ENCODE measurements around the gene ADARB2.

Gene ADARB2

GRCh38 chr10:1292611-1293031 lies 444.7 kb downstream of the ADARB2 start:
- Mint-ChIP-seq H3K9me3 (no peaks in the 10 kb centered on the region), H3K4me1 (peaks cover 10% of the 10 kb centered on the region), H3K36me3 (no peaks in the 10 kb centered on the region), H3K27ac (no peak overlapping the region), H3K4me3 (no peak overlapping the region), H3K27me3 (peaks cover 11% of the 10 kb centered on the region)
- DNase-seq (ENCODE audit: low spot score in 2 of 2): no peak
- ATAC-seq (ENCODE audit: low read depth): no peak

GRCh38 chr10:1291178-1292090 lies 445.9 kb downstream of the ADARB2 start:
- peaks cover 10% of the 10 kb centered on the region for H3K27me3 Mint-ChIP-seq
- peaks cover 10% of the 10 kb centered on the region for H3K4me1 Mint-ChIP-seq
- H3K4me3 Mint-ChIP-seq: no peak overlapping the region
- ATAC-seq (ENCODE audit: low read depth) (no peak), DNase-seq (ENCODE audit: low spot score in 2 of 2) (no peak)
- no peak overlapping the region for H3K27ac Mint-ChIP-seq
- no peaks in the 10 kb centered on the region for H3K9me3 Mint-ChIP-seq
- H3K36me3 Mint-ChIP-seq: no peaks in the 10 kb centered on the region

GRCh38 chr10:1290071-1290471 lies 447.3 kb downstream of the ADARB2 start:
- Mint-ChIP-seq H3K4me1 (peaks cover 10% of the 10 kb centered on the region), H3K4me3 (no peak overlapping the region), H3K27ac (no peak overlapping the region), H3K27me3 (peaks cover 10% of the 10 kb centered on the region), H3K36me3 (no peaks in the 10 kb centered on the region), H3K9me3 (no peaks in the 10 kb centered on the region)
- DNase-seq (ENCODE audit: low spot score in 2 of 2) (no peak), ATAC-seq (ENCODE audit: low read depth) (no peak)

GRCh38 chr10:1289591-1289990 lies 447.7 kb downstream of the ADARB2 start:
- ATAC-seq (ENCODE audit: low read depth) (no peak), DNase-seq (ENCODE audit: low spot score in 2 of 2) (no peak)
- H3K4me3 Mint-ChIP-seq: no peak overlapping the region
- peaks cover 10% of the 10 kb centered on the region for H3K4me1 Mint-ChIP-seq
- no peaks in the 10 kb centered on the region for H3K9me3 Mint-ChIP-seq
- no peaks in the 10 kb centered on the region for H3K36me3 Mint-ChIP-seq
- H3K27me3 Mint-ChIP-seq: peaks cover 7% of the 10 kb centered on the region
- H3K27ac Mint-ChIP-seq: no peak overlapping the region

GRCh38 chr10:1287971-1288401 lies 449.3 kb downstream of the ADARB2 start:
- Mint-ChIP-seq H3K36me3 (no peaks in the 10 kb centered on the region), H3K4me1 (peaks cover 10% of the 10 kb centered on the region), H3K27ac (no peak overlapping the region), H3K4me3 (no peak overlapping the region), H3K27me3 (peaks cover 10% of the 10 kb centered on the region), H3K9me3 (no peaks in the 10 kb centered on the region)
- DNase-seq (ENCODE audit: low spot score in 2 of 2) (no peak), ATAC-seq (ENCODE audit: low read depth) (peak; percentile 43)

GRCh38 chr10:1287487-1287886 lies 449.8 kb downstream of the ADARB2 start:
- H3K36me3 Mint-ChIP-seq: no peaks in the 10 kb centered on the region
- DNase-seq (ENCODE audit: low spot score in 2 of 2) (no peak), ATAC-seq (ENCODE audit: low read depth) (no peak)
- H3K4me3 Mint-ChIP-seq: no peak overlapping the region
- peaks cover 6% of the 10 kb centered on the region for H3K27me3 Mint-ChIP-seq
- no peaks in the 10 kb centered on the region for H3K9me3 Mint-ChIP-seq
- H3K4me1 Mint-ChIP-seq: peaks cover 6% of the 10 kb centered on the region
- no peak overlapping the region for H3K27ac Mint-ChIP-seq

- Mint-ChIP-seq H3K4me3 (no peak overlapping the region), H3K27me3 (peaks cover 16% of the 10 kb centered on the region), H3K36me3 (no peaks in the 10 kb centered on the region), H3K9me3 (no peaks in the 10 kb centered on the region), H3K4me1 (peaks cover 6% of the 10 kb centered on the region), H3K27ac (no peak overlapping the region)
- DNase-seq (ENCODE audit: low spot score in 2 of 2) (no peak), ATAC-seq (ENCODE audit: low read depth) (no peak)
These were observed 453.2 kb downstream of the ADARB2 start for GRCh38 chr10:1284076-1284475.

GRCh38 chr10:1281405-1281782 lies 455.9 kb downstream of the ADARB2 start:
- Mint-ChIP-seq H3K36me3 (no peaks in the 10 kb centered on the region), H3K27me3 (peaks cover 16% of the 10 kb centered on the region), H3K9me3 (no peaks in the 10 kb centered on the region), H3K4me1 (no peaks in the 10 kb centered on the region), H3K4me3 (no peak overlapping the region), H3K27ac (no peak overlapping the region)
- no peak for DNase-seq (ENCODE audit: low spot score in 2 of 2)
- ATAC-seq (ENCODE audit: low read depth): no peak

- no peak overlapping the region for H3K27ac Mint-ChIP-seq
- DNase-seq (ENCODE audit: low spot score in 2 of 2) (no peak), ATAC-seq (ENCODE audit: low read depth) (no peak)
- no peaks in the 10 kb centered on the region for H3K4me1 Mint-ChIP-seq
- H3K4me3 Mint-ChIP-seq: no peak overlapping the region
- H3K36me3 Mint-ChIP-seq: no peaks in the 10 kb centered on the region
- peaks cover 16% of the 10 kb centered on the region for H3K27me3 Mint-ChIP-seq
- no peaks in the 10 kb centered on the region for H3K9me3 Mint-ChIP-seq
These were observed 456.6 kb downstream of the ADARB2 start for GRCh38 chr10:1280466-1281404.

GRCh38 chr10:1278306-1278705 lies 459.0 kb downstream of the ADARB2 start:
- DNase-seq (ENCODE audit: low spot score in 2 of 2) (no peak), ATAC-seq (ENCODE audit: low read depth) (no peak)
- Mint-ChIP-seq H3K27me3 (peaks cover 15% of the 10 kb centered on the region), H3K4me1 (no peaks in the 10 kb centered on the region), H3K9me3 (no peaks in the 10 kb centered on the region), H3K36me3 (no peaks in the 10 kb centered on the region), H3K27ac (no peak overlapping the region), H3K4me3 (no peak overlapping the region)

GRCh38 chr10:1274701-1275544 lies 462.4 kb downstream of the ADARB2 start:
- H3K4me3 Mint-ChIP-seq: no peak overlapping the region
- no peaks in the 10 kb centered on the region for H3K4me1 Mint-ChIP-seq

GRCh38 chr10:1274111-1274661 lies 463.1 kb downstream of the ADARB2 start:
- H3K27ac Mint-ChIP-seq: no peak overlapping the region
- no peak overlapping the region for H3K4me3 Mint-ChIP-seq
- H3K9me3 Mint-ChIP-seq: no peaks in the 10 kb centered on the region
- ATAC-seq (ENCODE audit: low read depth) (no peak), DNase-seq (ENCODE audit: low spot score in 2 of 2) (no peak)
- H3K4me1 Mint-ChIP-seq: no peaks in the 10 kb centered on the region
- H3K36me3 Mint-ChIP-seq: no peaks in the 10 kb centered on the region
- peaks cover 6% of the 10 kb centered on the region for H3K27me3 Mint-ChIP-seq

More at GRCh38 chr10:1274701-1275544, 462.4 kb downstream of the ADARB2 start:
- H3K9me3 Mint-ChIP-seq: no peaks in the 10 kb centered on the region
- ATAC-seq (ENCODE audit: low read depth): no peak
- peaks cover 7% of the 10 kb centered on the region for H3K27me3 Mint-ChIP-seq
- no peak overlapping the region for H3K27ac Mint-ChIP-seq
- no peak for DNase-seq (ENCODE audit: low spot score in 2 of 2)
- H3K36me3 Mint-ChIP-seq: no peaks in the 10 kb centered on the region

- Mint-ChIP-seq H3K4me1 (no peaks in the 10 kb centered on the region), H3K27me3 (peaks cover 5% of the 10 kb centered on the region), H3K9me3 (no peaks in the 10 kb centered on the region), H3K4me3 (no peak overlapping the region), H3K27ac (no peak overlapping the region), H3K36me3 (no peaks in the 10 kb centered on the region)
- DNase-seq (ENCODE audit: low spot score in 2 of 2): no peak
- no peak for ATAC-seq (ENCODE audit: low read depth)
These were observed 463.8 kb downstream of the ADARB2 start for GRCh38 chr10:1273372-1274105.
